C1 segment of cervical spinal cord (tissue), 14 donors: ENCODE measurements around the gene HLA-B.
"Not testable (repeated sequence)": the region's sequence is repeated elsewhere in the genome, so short reads cannot be mapped to it uniquely, and the experiment has no call there.

ENCODE experiments used
- DNase-seq, 14 donors: peaks; one replicate each; lab custom pipeline; 2025; lab: John Stamatoyannopoulos, UW

The HLA-B gene

DNA sequence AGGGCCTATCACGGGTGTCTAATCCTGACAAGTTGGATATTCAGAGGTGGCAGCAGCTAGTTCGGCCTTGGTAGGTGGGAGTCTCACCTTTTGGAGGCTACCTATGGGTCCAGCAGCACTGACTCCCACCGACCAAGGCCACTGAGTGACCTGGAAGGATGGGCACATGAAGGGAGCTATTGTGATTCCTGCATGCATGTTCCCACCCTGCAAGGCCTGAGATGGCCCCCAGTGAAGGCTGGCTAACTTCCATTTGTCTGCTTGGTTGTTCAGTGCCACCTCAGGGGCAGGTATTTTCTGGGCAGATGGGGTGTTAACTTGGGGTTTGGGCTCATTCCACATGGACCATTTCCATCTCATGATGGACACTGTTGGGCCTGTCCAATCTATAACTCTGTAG lies 28.1 kb upstream of the HLA-B start:
- no peak for DNase-seq

DNA sequence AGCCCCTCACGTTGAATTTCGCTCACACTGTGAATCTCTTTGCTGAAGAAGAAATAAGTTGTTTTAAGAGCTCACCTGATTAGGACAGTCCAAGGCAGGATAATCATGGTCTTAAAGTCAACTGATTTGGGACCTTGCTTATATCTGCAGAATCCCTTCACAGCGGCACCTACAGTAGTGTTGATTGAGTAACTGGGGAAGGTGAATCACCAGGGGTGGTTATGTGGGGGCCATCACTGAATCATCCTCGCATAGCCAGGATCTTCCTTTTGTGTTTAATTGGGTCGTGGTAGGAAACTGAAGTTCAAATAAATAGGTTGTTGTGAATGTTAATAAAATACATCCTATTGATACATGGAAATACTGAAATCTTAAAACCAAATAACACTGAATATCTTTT lies 26.2 kb upstream of the HLA-B start:
- no peak for DNase-seq

DNA sequence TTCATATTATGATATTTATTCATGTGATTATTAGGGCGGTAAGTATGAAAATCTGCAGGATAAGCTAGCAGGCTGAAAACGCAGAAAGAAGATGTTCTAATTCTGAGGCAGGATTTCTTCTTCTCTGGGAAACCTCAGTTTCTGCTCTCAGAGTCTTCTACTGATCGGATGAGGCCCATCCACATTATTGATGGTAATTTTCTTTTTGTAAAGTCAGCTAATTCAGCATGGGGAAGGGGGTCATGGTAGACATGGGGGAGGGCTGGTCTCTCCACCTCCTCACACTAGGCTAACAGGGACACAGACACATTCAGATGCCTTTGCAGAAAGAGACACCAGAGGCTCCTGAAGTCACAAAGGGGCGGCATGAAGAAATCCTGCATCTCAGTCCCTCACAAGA lies 24.7 kb upstream of the HLA-B start:
- DNase-seq: no peak

DNA sequence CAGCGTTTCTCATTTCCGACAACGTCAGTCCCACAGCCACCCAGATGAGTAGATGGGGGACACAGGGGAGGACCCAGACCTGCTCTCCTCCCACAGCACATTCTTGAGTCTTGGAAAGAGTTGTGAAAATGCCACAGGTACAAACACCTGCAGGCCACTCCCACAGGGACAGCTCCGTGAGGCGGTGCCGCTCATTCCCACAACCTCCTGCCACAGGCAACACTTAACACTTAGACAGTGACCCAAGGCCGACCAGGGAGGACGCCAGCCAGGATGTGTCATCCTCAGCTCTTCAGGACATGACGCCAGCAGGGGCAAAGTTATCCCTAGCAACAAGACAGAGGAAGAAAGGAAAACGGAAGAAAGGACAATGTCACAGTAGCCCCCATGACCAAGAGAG lies 22.9 kb upstream of the HLA-B start:
- DNase-seq: no peak

DNA sequence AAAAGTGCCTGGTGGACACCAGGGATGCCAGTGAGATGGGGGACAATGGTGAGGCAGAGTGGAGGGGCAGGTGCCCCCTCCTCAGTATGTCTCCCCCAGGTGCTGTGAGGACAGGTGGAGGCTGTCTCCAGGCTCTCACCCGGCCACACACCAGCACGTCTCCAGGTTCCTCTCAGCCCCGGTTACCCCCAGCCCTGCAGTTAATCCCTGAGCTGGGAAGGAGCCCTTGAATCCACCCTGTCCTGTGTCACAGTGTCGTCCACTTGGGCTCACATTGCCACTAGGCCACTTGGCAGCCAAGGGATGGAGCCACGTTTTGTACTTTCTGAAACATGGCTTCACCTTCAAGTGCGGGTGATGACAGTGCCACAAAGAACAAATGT lies 21.7 kb upstream of the HLA-B start:
- no peak for DNase-seq

DNA sequence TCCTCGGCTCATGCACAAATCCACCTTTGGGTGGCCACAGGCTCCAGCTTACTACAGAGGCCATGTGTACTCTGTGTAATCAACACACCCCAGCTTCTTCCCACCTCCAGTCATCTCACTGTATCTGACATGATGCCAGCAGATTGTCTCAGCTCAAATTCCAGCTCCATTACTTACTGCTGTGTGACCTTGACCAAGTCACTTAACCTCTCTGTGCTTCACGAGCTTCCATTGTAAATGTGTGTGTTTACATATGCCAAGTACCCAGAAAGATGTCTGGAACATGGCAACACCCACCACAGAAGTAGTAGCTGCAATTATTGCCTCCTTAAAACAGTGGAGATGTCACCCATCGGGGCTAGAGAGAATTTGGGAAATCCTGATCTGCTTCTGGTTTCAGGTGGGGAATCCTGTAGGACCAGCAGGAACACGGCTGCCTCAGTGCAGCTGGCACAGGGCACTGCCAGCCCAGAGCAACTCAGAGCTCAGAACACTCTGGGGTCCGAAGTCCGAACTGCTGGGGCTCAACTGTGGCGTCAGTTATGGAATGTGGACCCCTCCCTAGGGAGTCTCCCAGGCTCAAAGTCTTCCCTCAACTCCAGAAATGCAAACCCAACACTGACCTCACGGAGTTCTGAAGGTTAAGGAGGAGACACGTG lies 21.2 kb upstream of the HLA-B start:
- DNase-seq: no peak

DNA sequence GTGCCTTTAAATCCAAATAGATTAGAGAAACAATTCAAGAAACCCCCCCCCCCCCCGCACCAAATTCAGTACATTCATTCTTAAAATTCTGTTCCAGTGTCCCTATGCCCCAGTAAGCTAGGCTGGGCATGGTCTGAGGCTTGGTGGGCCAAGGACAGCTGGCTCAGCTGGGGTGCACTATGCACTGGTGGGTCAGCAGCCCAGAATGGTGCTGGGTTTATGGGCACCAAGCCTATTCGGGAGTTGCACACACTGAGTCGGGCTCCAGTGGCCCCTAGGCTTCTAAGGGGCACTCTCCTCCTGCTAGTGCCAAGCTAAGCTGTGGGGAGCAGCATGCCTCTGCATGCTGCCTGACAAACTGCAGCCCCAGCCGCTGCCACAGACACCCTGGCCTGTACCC lies 20.1 kb upstream of the HLA-B start:
- no peak for DNase-seq

DNA sequence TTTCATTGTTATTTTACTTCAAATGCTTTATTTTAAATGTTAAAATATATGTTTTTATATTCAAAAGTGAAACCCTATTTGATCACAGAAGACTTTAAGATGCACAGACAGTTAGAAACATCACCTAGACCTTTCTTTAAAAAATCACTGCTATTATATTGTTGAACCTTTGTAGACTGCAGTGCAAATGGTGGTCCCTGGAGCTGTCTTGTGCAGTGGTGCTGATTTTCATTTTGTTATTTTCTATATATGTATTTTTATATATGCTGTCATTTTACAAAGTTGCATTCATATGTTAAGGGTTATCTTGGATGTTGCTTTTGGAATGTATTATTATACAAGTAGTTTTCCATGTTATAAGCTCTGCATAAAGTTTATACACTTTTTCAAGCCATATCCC lies 18.7 kb upstream of the HLA-B start:
- DNase-seq: no peak

DNA sequence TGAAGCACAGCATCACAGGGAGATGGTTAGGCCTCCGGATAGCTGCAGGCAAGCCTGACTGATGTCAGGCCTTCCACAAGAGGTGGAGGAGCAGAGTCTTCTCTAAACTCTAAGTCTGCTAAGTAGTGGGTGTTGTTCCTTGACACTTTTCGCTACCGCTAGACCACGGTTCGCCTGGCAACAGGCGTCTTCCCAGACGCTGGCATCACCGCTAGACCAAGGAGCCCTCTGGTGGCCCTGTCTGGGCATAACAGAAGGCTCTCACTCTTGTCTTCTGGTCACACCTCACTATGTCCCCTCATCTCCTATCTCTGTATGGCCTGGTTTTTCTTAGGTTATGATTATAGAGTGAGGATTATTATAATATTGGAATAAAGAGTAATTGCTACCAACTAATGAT lies 17.1 kb upstream of the HLA-B start:
- not testable (repeated sequence) for DNase-seq

DNA sequence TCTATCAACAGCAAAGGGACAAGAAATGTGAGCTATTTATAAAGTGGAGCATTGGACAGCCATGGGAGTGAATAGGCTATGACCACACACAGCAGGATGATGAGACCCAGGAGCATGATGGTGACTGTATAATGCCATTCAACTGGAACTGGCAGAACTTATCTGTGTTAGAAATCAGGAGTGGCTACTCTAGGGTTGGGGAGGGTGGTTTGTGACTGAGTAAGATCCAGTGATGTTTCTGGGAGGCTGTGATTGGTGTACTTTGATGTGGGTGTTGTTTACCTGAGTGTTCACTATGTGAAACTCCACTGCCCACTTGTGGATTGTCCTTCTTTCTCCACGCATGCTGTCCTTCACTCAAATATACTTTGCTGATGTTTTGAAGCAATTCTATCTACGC lies 11.5 kb upstream of the HLA-B start:
- no peak for DNase-seq

DNA sequence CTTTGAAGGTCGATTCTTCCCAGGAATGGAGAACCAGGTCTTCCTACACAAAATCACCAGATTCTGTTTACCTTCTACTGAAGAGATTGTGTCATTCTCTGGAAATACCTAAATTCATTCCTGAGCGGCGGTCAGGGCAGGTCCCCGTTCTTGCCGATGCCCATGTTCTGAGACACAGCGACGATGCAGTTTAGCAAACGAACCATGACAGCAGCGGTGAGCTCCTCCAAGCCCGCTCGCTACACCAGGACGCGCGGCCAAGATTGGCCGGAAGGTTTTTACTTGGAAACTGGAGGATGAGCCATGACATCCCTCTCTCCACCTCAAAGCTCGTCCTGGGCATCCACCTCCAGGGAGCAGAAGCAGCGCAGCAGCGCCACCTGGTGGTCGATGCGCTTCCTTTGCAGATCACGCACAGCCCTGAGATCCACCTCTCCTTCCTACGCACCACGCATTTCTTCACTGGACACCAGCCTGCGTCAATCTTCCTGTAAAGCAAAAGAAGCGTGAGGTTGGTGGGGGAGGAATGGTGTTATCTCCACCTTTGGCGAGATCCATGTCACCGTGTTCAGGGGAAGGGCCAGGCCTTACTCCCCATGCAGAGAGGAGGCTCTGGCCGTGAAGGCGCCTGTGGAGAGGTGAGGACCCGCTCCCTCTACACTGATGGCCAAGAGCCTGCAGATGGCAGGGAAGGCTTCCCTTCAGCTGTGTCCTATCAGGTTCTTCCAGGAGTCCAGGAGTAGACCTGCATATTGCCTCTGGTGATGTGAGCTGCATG lies 9.9 kb upstream of the HLA-B start:
- peak; percentile 39 to 98 (median 77) for DNase-seq

DNA sequence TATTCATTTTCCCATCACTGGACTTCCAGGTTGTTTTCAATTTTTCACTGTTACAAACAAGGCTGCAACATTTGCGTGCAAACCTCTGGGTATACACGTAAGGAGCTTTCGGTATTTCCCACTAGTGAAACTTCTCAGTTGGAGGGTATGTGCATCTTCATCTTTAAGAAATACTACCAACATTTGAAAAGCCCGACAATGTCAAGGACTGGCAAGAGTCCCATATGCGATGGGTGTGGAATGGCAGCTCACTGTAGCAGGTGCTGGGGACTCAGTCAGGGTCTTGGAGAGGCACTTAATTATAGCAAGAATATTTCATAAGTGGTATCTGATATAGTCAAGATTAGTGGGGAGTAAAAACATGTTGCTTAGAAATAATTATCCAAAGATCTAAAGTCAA lies 8.9 kb upstream of the HLA-B start:
- peak in 1 of 14 donors; percentile 28 for DNase-seq

DNA sequence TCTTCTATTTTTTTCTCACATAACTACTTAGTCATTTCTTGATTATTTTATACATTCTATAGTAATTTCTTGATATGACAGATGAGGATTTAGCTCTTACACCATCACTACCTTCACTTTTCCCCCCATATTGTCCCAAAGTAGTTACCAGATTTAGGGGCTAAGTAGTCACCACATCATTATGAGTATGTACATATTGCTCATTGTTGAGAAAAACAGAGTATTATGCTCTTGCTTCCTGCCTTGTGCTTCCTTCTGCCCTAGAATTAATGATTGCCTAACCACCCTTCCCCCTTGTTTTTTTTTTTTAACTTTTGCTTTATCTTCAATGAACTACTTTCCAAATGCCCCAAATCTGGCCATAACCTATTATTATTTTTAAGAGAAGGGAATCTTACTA lies 6.8 kb upstream of the HLA-B start:
- no peak for DNase-seq

DNA sequence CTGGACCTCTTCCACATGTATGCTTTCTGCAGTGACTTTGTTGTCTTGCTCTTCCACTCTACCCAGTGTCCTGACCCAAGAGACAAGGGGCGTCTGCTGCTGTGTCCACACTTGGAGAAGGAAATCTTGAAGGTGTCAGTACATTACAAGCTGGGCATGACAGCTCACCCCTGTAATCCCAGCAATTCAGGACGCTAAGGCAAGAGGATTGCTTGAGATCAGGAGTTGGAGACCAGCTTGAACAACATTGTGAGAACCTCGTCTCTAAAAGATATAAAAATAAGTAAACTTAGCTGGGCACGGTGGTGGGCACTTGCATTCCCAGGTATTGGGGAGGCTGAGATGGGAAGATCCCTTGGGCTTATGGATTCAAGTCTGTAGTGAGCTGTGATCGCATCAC lies 5.8 kb upstream of the HLA-B start:
- peak in 1 of 14 donors; percentile 25 for DNase-seq

DNA sequence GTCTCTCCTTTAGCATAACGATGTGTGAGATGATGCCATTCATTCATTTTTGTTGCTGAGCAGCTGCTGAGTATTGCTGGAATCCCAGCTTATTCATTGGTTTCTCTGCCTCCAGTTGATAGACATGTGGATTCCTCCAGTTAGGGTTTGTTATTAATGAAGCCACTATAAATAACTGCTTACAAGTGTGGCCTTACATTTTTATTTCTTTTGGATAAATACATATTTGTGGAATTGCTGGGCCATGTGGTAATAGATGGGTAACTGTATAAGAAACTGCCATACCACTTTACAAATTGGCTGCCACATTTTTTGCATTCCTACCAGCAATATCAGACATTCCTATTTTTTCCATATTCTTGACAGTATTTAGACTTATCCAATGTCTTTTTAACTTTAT lies 2.6 kb upstream of the HLA-B start:
- no peak for DNase-seq

DNA sequence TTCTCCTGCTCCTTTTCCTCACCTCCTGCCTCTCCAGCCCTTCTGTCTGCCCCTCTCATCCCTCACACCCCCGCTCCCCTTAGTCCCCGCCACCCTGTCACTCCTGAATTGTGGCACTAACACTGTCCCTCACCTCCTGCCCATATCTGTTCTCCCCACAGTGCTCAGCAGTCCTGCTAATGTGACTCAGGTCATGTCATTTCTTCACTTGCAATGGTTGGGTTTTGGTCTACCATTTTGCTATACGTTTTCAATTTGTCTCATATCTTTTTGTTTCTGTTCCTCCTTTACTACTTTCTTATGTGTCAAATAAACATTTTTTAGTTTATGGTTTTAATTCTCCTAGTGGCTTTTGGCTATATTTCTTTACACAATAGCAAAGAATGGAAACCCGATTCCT lies 1.3 kb upstream of the HLA-B start:
- no peak for DNase-seq

DNA sequence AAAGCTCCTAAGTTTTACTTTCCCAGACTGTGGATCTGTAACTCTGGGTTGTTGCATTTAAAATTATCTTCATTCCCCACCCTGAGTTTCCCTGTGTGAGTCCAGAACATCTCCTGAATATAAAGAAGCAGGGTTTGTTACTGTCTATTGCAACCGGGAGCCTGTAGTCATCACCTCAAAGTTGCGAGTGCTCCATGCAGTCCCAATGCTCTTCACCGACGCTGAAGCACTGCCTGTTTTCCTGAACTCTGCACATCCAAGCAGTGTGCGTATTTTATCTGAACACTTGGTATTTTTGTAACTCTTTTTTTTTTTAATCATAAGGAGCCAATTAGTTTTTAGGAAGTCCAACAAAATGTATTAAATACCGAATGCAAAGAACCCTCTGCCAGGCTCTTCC lies 907 bp upstream of the HLA-B start:
- no peak for DNase-seq

DNA sequence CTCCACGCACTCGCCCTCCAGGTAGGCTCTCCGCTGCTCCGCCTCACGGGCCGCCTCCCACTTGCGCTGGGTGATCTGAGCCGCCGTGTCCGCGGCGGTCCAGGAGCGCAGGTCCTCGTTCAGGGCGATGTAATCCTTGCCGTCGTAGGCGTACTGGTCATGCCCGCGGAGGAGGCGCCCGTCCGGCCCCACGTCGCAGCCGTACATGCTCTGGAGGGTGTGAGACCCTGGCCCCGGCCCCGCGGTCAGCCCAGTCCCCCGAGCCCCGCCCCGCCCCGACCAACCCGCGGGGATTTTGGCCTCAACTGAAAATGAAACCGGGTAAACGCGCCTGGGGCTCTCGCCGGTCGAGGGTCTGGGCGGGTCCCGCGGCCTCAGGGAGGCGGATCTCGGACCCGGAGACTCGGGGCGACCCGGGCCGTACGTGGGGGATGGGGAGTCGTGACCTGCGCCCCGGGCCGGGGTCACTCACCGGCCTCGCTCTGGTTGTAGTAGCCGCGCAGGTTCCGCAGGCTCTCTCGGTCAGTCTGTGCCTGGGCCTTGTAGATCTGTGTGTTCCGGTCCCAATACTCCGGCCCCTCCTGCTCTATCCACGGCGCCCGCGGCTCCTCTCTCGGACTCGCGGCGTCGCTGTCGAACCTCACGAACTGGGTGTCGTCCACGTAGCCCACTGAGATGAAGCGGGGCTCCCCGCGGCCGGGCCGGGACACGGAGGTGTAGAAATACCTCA lies 598 bp downstream of the HLA-B start:
- peak in 3 of 14 donors; percentile 3 to 39 (median 29) for DNase-seq

DNA sequence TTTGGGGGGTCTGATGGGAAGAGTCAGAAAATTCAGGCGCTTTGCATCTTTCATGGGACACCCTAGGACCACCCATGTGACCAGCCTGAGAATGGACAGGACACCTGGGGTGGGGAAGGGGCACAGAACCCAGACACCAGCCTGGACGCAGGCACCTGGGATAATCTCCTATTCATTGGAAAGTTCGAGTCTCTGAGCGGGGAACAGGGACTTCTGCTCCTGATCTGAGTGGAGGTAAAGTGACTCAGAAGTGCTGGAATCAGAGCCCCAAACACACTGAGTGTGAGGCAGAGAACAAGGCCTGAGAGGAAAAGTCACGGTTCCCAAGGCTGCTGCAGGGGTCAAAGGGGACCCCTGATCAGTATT lies 1.4 kb downstream of the HLA-B start:
- no peak for DNase-seq

DNA sequence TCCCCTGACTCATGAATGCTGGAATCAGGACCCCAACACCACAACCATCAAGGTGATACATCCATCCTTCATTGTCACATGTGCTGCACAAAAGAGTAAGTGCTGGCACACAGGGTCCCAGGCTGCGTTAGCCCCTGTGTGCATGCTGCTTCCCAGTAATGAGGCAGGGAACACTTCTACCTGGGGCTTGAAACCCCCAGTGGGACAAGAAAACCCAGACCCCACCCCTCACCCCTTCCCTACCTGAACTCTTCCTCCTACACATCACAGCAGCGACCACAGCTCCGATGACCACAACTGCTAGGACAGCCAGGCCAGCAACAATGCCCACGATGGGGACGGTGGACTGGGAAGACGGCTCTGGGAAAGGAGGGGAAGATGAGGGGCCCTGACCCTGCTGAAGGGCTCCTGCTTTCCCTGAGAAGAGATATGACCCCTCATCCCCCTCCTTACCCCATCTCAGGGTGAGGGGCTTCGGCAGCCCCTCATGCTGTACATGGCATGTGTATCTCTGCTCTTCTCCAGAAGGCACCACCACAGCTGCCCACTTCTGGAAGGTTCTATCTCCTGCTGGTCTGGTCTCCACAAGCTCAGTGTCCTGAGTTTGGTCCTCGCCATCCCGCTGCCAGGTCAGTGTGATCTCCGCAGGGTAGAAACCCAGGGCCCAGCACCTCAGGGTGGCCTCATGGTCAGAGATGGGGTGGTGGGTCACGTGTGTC lies 2.0 kb downstream of the HLA-B start:
- no peak for DNase-seq

DNA sequence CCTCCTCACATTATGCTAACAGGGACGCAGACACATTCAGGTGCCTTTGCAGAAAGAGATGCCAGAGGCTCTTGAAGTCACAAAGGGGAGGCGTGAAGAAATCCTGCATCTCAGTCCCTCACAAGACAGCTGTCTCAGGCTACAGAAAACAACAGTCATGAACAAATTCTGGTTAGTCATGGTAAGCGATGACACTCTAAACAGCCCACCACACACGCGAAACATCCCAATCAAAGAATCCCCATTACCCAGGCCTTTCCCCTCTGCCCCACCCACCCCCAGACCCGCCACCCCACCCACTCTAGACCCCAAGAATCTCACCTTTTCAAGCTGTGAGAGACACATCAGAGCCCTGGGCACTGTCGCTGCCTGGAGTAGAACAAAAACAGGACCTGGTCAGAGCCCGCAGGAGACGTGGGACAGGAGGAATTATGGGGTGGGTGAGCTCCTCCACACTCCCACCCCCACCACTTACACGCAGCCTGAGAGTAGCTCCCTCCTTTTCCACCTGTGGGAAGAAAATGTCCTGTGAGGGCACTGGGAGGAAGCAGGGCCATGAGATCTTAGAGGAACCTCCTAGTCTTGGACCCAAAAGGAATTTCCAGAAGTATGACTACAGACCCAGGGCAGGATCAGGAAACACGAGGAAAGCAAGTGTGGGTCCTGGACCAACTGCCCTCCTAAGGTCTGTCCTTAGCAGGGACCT lies 2.7 kb downstream of the HLA-B start:
- no peak for DNase-seq
